ENCODE measurements around the gene ACOX1. TPM values are rescaled to one million over a fixed set of nuclear protein-coding genes. Genes with fewer than 3 reads are reported as not detected.

The ACOX1 gene
- total and polyA plus RNA-seq, 4 donors = 33.3 to 293 (median 63.4) TPM

- TF ChIP-seq RAD21 (IDR thresholded peaks at IDR 0.05) (no peak), TAF1 (conservative IDR thresholded peaks at IDR 0.05) (no peak), JUND (IDR thresholded peaks at IDR 0.05) (no peak), ZBTB33 (IDR thresholded peaks at IDR 0.05) (no peak)
These were observed 47.9 kb downstream of the ACOX1 start (continued) for GRCh38 chr17:75931062-75931461.

- 80% methylated on average over 6 of the region's 6 CpGs for WGBS
- H3K27ac ChIP-seq (ENCODE audit: low read depth in 1 of 2, low read length in 2 of 2) = no peak overlapping the region
- DNase-seq (ENCODE audit: low spot score) = no peak
- no peaks in the 10 kb centered on the region for H3K27me3 ChIP-seq (ENCODE audit: control insufficient read depth in 4 of 4, insufficient read depth in 4 of 4, low read length in 3 of 4)
- H3K4me1 ChIP-seq (ENCODE audit: control insufficient read depth in 4 of 4, insufficient read depth in 4 of 4, low read length in 3 of 4) = peaks cover 0 to 10% (median 8%) of the 10 kb centered on the region in 4 donors
- no peak overlapping the region for H3K9ac ChIP-seq (ENCODE audit: low read depth in 1 of 2, low read length in 2 of 2)
- H3K4me3 ChIP-seq (ENCODE audit: low read depth in 1 of 3, low read length in 3 of 3) = no peak overlapping the region
- H3K9me3 ChIP-seq (ENCODE audit: control insufficient read depth in 4 of 4, low read length in 3 of 4) = no peaks in the 10 kb centered on the region
- H3K36me3 ChIP-seq (ENCODE audit: control insufficient read depth in 4 of 4, insufficient read depth in 3 of 4, low read depth in 1 of 4, low read length in 3 of 4) = no peaks in the 10 kb centered on the region
- TF ChIP-seq FOXA1 (IDR thresholded peaks at IDR 0.05) (no peak), ZBTB33 (IDR thresholded peaks at IDR 0.05) (no peak), RAD21 (IDR thresholded peaks at IDR 0.05) (peak in 1 of 2 donors; percentile 63), SP1 (IDR thresholded peaks at IDR 0.05) (no peak), MAX (IDR thresholded peaks at IDR 0.05) (no peak), HNF4A (conservative IDR thresholded peaks at IDR 0.05) (peak in 1 of 2 donors; percentile 16), NR2F2 (IDR thresholded peaks at IDR 0.05) (no peak)
These were observed 51.6 kb downstream of the ACOX1 start for GRCh38 chr17:75927286-75927922.

- Histone ChIP-seq H3K36me3 (ENCODE audit: control insufficient read depth in 4 of 4, insufficient read depth in 3 of 4, low read depth in 1 of 4, low read length in 3 of 4) (no peaks in the 10 kb centered on the region), H3K27me3 (ENCODE audit: control insufficient read depth in 4 of 4, insufficient read depth in 4 of 4, low read length in 3 of 4) (no peaks in the 10 kb centered on the region), H3K9ac (ENCODE audit: low read depth in 1 of 2, low read length in 2 of 2) (no peak overlapping the region), H3K4me1 (ENCODE audit: control insufficient read depth in 4 of 4, insufficient read depth in 4 of 4, low read length in 3 of 4) (peaks cover 0 to 17% (median 14%) of the 10 kb centered on the region in 4 donors), H3K9me3 (ENCODE audit: control insufficient read depth in 4 of 4, low read length in 3 of 4) (no peaks in the 10 kb centered on the region), H3K4me3 (ENCODE audit: low read depth in 1 of 3, low read length in 3 of 3) (no peak overlapping the region), H3K27ac (ENCODE audit: low read depth in 1 of 2, low read length in 2 of 2) (no peak overlapping the region)
- 96% methylated on average over 4 of the region's 4 CpGs for WGBS
- DNase-seq (ENCODE audit: low spot score) = no peak
- TF ChIP-seq EGR1 (IDR thresholded peaks at IDR 0.05; ENCODE audit: low read depth in 2 of 2) (no peak), CTCF (IDR thresholded peaks at IDR 0.05; ENCODE audit: low read depth, low read length, missing input control) (no peak)
These were observed 52.5 kb downstream of the ACOX1 start for GRCh38 chr17:75926456-75926855.
